GM19239 (cell line): ENCODE data around the gene TMTC1.

ENCODE experiments used
- DNase-seq: peaks from one replicate; pipeline ENCODE4 v3.0.0; 2011; ENCODE audit warnings: low spot score; ENCODE audit not compliant: insufficient read length
- FAIRE-seq: peaks from 2 replicates; lab custom pipeline; 2011; peaks lifted over from hg19 to GRCh38; lab: Jason Lieb, UNC

Gene TMTC1

GRCh38 chr12:29516431-29516875, 267.3 kb downstream of the TMTC1 start:
- no peak for DNase-seq
- no peak for FAIRE-seq

- DNase-seq, result no peak
- FAIRE-seq, result no peak
Observed at GRCh38 chr12:29510591-29511185, 273.1 kb downstream of the TMTC1 start.

- FAIRE-seq (no peak), DNase-seq (no peak)
Observed at GRCh38 chr12:29509503-29509902, 274.2 kb downstream of the TMTC1 start.

DNA sequence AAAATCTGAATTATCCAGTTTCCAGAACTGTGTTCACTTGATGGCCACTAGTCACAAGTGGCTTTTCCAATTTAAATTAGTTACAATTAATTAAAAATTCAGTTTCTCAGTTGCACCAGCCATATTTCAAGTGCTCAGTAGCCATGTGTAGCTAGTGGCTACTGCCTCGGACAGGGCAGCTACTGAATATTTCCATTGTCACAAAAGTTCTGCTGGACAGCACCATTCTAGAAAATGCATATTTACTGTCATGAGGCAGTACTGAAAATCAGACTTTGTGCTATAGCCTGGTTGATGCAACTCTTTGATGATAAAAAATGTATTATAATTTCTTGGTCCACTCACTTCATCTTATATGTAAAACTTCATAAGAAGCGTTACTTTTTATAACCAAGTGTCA, 274.8 kb downstream of the TMTC1 start:
- FAIRE-seq (no peak), DNase-seq (no peak)

DNA sequence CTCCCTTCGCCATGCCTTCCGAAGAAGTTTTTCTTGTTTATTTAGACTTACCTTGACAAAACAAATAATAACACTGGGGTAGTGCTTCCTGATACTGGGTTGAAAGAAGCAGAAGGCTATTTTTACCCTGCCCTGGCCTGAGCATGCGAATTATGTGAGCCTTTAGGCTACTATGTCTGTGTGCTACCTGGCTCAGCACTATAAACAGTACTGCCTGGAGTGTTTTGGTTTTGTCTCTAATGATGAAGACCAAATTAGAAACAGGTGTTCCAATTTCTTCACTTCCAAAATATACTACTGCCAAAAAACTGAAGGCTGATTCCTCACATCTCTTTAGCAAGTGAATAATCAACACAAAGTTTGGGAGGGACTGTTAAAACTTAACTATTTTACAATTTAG, 278.6 kb downstream of the TMTC1 start:
- DNase-seq (no peak), FAIRE-seq (no peak)

DNA sequence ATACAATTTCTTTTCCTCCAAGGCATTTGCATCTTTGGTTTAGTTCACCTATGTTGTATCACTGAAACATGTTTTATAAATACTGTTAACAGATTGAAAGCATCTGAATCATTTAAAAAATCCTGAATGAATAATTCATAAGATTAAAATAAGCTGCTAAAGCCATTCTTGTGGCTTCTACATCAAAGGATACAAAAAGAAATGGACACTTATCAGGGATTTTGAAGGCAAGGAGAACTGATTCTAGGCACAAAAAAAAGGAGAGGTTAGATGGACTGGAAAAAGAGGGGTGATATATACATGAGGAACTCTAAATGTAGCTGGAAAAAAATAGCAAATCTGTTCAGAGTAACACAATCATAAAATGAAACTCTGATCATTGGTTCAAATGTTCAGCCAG, 280.5 kb downstream of the TMTC1 start:
- no peak for DNase-seq
- FAIRE-seq, result no peak

GRCh38 chr12:29499235-29499634, 284.5 kb downstream of the TMTC1 start:
- DNase-seq, result no peak
- FAIRE-seq, result no peak

DNA sequence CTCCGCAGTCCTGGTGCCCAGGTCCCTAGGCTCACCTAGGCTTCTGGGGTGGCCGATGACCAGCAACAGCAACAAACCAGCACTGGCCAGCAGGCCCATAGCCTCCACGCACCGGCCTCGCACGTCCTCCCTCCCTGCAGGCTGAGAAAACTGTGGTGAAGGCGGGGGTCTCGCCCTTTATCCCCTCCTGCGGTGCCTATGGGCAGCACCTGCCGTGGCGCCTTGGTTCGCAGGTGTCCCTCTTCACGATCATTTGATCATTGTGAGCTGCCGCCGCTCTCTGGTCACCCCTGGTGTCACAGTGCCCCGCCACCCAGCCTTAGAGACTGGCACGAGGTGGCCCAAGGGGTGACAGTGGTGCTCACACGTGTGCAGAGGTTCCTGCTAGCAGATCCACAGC, 286.2 kb downstream of the TMTC1 start, which contains the start of gene OVCH1:
Gene OVCH1 (minus strand): TSS at position 99 of the 400 bp plus-strand sequence. CDS start 0 bp downstream, at position 99.
- FAIRE-seq (no peak), DNase-seq (no peak)

DNA sequence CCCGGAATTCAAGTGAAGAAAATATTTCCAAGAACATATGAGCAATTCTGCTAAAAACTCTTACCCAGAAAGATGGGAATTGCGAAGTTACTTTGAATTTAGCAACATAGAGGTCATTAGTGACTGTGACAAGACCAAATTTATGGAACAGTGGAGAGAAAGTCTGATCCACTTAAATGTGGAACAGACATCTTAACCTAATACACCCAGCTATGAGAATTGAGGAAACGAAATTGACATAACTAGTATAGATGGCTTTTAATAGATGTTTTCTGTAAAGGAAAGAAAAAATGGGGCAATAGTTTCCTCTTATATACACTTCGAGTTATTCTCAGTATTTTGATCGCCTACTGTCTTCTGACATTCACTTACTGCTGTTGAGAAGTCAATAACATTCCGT, 290.9 kb downstream of the TMTC1 start:
- FAIRE-seq, result no peak
- DNase-seq, result no peak

DNA sequence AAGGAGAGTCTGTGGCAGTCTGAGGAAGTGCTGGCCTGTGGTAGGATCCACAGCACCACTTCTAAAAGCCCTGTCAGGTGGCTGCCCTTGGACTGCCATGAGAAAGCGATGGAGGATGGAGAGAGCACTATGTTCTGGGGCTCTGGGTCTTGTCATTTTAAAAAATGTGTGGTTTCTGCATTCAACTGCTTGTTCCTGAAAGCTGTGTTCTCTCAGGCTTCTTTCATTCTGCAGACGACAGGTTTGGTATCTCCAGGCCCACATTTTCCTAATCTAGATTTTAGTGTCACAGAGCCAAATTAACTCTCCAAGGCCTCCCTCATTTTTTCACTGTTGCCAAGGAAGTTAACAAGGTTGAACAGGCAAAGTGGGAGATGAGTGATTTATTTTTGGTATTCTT, 296.8 kb downstream of the TMTC1 start:
- FAIRE-seq (no peak), DNase-seq (no peak)

GRCh38 chr12:29463198-29463597, 320.5 kb downstream of the TMTC1 start:
- no peak for DNase-seq
- no peak for FAIRE-seq

DNA sequence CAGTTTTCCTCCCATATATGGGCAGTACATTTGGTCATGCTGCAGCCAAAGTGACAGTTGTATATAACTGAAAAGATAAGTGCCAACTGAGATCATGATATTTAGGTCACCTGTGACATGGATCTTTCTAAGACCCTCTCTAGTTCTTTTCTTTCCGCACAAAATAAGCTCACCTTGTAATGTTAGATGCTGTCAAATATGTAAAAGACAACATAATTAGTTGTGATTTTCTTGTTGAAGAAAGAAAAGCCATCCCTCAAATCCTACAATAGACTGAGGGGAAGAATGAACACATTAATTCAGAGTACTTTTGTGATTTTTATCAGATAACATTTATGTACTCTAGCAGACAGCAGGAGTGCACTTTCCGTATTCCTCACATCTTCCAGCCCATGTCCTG, 323.7 kb downstream of the TMTC1 start:
- DNase-seq, result no peak
- no peak for FAIRE-seq

GRCh38 chr12:29455087-29455486, 328.7 kb downstream of the TMTC1 start:
- no peak for FAIRE-seq
- DNase-seq, result no peak

GRCh38 chr12:29451888-29452287, 331.9 kb downstream of the TMTC1 start:
- no peak for FAIRE-seq
- no peak for DNase-seq
